Fibroblast of pulmonary artery (primary cell): ENCODE data around the gene NAA10.

Experiments used
- DNase-seq: peaks from one replicate; pipeline ENCODE4 v3.0.0-alpha.2; 2010; ENCODE audit warnings: low read depth
- H3K4me3 ChIP-seq: replicated peaks from 2 replicates; pipeline ENCODE4 v1.5.1; 2011; ENCODE audit warnings: low read depth, mild to moderate bottlenecking, control low read depth, low read length, moderate library complexity
- TF ChIP-seq, protein P1 (sequence below): IDR thresholded peaks from 2 replicates; pipeline ENCODE4 v1.5.1; 2011; ENCODE audit warnings: mild to moderate bottlenecking, control low read depth, low read length, inconsistent platforms; ENCODE audit errors: missing control alignments

Gene NAA10

GRCh38 chrX:153969125-153969903, 34.5 kb upstream of the NAA10 start:
- DNase-seq: no peak
- H3K4me3 ChIP-seq: peak overlapping the region; percentile 89
- TF ChIP-seq, protein P1, sequence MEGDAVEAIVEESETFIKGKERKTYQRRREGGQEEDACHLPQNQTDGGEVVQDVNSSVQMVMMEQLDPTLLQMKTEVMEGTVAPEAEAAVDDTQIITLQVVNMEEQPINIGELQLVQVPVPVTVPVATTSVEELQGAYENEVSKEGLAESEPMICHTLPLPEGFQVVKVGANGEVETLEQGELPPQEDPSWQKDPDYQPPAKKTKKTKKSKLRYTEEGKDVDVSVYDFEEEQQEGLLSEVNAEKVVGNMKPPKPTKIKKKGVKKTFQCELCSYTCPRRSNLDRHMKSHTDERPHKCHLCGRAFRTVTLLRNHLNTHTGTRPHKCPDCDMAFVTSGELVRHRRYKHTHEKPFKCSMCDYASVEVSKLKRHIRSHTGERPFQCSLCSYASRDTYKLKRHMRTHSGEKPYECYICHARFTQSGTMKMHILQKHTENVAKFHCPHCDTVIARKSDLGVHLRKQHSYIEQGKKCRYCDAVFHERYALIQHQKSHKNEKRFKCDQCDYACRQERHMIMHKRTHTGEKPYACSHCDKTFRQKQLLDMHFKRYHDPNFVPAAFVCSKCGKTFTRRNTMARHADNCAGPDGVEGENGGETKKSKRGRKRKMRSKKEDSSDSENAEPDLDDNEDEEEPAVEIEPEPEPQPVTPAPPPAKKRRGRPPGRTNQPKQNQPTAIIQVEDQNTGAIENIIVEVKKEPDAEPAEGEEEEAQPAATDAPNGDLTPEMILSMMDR: no peak

DNA sequence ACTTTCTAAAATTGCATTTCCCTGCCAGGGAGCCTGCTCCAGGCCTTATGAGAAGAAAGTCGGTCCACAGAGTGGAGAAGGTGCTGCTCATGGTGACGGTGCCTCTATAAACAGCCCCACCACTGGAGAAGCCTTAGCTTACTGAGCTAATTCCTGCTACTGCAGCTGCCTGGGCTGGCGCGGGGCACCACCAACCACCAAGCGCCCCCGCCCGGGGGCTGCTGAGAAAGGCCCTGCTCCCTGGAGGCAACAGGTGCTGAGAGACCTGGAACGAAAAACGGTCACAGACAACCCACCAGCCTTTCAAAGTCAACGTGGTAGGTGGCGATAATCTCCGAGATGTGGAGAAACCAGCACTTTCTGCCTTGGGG, 33.9 kb upstream of the NAA10 start:
- no peak for DNase-seq
- TF ChIP-seq, protein P1: no peak

GRCh38 chrX:153968255-153968654, 33.4 kb upstream of the NAA10 start:
- peak overlapping the region; percentile 89 for H3K4me3 ChIP-seq
- TF ChIP-seq, protein P1: no peak
- DNase-seq: no peak

More for the DNA sequence above, 33.9 kb upstream of the NAA10 start:
- H3K4me3 ChIP-seq: peak overlapping the region; percentile 89

GRCh38 chrX:153967536-153968224, 32.8 kb upstream of the NAA10 start:
- TF ChIP-seq, protein P1: no peak
- no peak for DNase-seq
- no peak overlapping the region for H3K4me3 ChIP-seq

GRCh38 chrX:153966841-153967535, 32.2 kb upstream of the NAA10 start:
- no peak overlapping the region for H3K4me3 ChIP-seq
- no peak for DNase-seq
- TF ChIP-seq, protein P1: no peak

DNA sequence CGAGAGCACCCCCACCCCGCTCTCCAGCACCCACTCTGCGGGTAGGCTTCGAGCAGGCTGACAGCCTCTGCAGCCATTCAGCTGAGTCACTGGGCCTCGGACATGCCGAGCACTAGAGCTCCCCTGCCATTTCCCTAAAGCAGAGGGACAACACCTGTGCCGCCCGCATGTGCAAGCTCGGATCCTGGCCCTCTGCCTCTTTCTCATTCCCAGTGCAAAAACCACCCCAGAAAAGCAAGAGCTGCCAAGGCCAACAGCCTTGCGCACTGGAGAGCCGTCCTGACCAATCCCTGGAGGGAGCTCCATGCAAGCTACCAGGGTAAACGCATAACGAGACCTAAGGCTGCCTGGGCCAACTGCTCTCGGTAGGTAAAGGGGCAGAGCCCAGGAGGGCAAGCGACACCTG, 31.4 kb upstream of the NAA10 start:
- TF ChIP-seq, protein P1: no peak
- H3K4me3 ChIP-seq: no peak overlapping the region
- DNase-seq: no peak
